ENCODE results near the gene GNG13.

The GNG13 gene

DNA sequence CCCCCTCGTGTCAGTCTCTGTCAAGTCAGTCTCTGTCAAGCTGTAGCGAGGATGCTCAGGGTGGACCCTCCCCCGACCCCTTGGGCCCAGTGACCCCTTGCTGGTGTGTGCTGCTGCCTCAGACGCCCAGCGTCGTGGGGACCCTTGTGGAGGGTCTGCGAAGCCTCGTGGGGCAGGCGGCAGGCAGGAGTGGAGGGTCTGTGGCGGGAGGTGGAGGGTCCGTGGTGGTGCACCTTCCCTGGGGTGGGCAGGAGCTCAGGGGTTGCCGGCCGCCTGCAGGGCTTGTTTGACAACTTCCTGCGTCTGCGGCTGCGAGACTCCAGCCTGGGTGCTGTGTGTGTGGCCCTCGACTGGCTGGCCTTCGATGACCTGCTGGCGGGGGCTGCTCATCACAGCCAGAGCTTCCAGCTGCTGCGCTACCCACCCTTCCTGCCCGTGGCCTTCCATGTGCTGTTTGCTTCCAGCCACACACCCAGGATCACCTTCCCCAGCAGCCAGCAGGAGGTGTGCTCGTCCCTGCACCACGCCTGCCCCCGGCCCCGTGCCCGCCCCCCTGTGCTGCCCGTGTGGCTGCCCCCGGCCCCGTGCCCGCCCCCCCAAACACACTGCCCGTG, 5.6 kb downstream of the GNG13 start:
- no peak for DNase-seq

DNA sequence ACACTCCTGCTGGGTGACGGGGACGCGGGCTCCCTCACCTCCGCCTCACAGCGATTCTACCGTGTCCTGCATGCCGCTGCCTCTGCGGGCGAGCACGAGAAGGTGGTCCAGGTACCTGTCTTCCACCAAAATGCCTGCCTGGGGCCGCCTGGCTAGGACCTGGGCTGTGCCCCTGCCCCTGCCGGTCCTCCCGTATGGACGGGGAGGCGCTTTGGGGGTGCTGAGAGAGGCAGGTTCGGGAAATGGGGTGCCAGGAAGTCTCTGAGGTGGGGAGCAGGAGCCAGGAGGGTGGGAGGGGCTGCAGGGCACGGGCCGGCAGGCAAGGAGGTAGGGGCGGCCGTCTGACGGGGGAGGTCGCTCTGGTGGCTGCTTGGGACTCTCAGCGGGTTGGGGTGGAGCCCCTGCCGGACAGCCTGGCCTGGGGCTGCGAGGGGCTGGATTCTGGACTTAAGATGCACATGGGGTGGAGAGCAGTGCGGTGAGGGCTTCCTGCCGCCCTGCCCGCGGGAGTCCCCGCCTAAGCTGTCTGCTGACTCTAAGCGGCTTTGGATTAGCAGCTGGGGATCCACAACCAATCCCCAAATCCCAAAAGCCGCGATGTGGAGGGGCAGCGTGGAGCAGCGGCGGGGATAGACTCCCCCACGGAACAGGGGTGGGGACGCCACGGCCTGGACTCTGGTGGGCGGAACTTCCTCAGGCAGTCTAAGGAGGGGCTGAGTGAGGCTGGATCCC, 6.3 kb downstream of the GNG13 start:
- DNase-seq: no peak

DNA sequence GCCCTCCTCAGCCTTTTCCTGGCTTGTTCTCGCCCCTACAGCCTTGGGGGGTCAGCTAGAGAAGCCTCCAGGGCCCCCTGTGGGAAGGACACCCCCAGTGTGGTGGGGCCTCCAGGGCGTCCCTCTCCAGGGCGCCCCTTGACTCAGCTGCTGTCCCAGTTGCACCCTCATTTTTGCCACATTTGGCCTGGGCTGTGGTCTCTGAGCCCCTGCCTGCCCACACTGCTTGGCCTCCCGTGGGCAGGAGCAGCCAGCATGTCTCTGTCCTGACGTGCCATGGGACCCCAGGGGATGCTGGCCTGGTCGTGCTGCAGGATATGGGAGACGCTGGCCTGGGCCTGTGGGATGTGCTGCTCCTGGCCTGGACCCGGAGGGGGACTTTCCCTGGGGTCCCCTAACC, 7.1 kb downstream of the GNG13 start:
- DNase-seq: no peak

DNA sequence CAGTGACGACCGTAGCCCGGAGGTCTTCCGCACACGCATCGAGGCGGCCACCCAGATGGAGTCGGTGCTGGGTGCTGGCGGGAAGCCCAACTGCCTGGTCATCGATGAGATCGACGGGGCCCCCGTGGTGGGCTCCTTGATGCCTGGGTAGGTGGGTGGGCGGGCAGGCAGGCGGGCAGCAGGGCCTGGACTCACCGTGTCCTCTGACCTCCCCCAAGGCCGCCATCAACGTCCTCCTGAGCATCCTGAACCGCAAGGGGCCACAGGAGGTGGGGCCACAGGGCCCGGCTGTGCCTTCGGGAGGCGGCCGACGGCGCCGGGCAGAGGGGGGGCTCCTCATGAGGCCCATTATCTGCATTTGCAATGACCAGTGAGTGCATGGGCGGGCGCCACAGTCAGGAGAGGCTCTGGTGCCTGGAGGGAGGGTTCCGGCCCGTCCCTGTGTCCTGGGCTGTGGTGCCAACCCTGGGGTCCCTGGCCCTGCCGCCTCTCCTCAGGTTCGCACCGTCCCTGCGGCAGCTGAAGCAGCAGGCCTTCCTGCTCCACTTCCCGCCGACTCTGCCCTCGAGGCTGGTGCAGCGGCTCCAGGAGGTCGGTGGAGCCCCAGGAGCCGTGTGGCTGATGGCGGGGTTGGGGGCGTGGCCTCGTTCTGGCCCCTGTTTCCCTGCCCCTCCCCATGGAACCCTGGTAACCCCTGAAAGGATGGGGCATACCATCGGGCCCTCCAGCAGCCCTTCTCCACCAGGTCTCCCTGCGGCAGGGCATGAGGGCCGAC, 8.1 kb downstream of the GNG13 start:
- DNase-seq: no peak

DNA sequence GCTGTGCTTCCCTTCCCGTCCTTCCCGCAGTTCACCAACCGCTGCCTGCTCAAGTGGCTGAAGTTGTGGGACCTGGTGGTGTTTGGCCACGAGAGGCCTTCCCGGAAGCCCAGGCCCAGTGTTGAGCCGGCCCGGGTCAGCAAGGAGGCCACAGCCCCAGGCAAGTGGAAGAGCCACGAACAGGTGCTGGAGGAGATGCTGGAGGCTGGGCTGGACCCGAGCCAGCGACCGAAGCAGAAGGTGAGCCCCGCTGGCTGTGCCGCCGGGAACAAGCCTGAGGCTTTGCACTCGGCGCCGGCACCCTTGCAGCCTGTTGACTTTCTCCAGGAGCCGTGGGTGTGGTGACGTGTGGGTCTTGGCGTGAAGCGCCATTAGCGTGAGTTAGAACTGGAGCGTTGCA, 9.4 kb downstream of the GNG13 start:
- no peak for DNase-seq

DNA sequence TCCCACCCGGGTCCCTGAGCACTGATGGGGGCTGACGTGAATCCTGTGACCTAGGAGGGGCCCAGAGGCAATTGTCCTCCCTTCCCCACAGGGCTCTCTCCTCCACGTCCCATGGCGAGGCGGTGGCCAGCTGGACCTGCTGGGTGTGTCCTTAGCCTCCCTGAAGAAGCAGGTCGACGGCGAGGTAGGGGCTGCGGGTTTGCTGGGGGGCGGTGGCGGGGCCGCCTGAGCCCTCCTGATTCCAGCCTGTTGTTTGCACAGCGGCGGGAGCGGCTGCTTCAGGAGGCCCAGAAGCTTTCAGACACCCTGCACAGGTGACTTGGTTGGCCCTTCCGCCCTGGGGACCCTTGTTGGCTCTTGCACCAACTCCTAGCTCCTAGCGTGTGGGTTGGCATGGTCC, 10.4 kb downstream of the GNG13 start:
- DNase-seq: no peak

DNA sequence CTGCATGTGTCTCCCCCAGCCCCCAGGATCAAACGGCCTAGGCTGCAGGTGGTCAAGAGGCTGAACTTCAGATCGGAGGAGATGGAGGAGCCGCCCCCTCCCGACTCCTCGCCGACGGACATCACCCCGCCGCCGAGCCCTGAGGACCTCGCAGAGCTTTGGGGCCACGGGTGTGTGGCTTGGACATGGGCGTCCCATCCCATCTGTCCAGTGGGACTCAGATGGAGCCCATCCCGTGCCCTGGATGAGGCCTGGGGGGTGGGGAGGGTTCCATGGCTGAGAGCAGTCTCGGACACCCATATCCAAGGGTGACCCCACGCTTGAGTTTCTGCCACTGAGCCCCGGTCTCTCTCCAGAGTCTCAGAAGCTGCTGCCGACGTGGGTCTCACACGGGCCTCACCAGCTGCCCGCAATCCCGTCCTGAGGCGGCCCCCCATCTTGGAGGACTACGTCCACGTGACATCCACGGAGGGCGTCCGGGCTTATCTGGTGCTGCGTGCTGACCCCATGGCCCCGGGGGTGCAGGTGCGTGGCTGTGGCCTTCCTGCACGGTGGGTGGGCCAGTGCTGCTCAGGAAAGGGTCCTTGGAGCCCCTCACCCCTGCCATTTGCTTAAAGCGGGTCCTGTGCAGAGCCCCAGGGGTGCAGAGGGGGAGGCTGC, 11.2 kb downstream of the GNG13 start:
- no peak for DNase-seq

DNA sequence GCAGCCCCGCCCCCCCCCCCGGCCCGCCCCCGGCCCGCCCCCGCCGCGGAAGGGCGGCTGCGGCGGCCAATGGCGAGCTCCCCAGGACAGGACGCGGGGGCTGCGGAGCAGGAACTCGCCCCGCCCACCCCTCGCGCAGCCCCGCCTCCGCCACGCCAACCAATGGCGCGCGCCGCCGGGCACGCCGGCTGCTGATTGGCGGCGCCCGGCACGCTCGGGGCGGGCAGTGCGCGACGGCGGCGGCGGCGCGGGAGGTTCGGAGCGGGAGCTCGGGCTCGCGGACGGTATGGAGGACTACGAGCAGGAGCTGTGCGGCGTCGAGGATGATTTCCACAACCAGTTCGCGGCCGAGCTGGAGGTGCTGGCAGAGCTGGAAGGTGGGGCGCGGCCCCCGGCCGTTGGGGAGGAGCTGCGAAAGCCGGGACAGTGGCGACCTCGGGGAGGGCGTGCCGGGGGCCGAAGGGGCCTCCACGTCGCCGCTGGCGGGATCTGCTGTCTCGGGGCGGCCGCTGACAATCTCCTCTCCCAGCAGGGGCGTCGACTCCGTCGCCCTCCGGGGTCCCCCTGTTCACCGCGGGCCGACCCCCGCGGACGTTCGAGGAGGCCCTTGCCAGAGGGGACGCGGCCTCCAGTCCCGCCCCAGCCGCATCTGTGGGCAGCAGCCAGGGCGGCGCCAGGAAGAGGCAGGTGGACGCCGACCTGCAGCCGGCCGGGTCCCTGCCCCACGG, 12.0 kb downstream of the GNG13 start, which contains the start of gene CHTF18:
CHTF18 (plus strand) TSS at position 222 of the 728 bp plus-strand sequence; CDS start at position 287, 65 bp downstream.
- DNase-seq: peak in 55 of 56 donors; percentile 33 to 93 (median 82)

DNA sequence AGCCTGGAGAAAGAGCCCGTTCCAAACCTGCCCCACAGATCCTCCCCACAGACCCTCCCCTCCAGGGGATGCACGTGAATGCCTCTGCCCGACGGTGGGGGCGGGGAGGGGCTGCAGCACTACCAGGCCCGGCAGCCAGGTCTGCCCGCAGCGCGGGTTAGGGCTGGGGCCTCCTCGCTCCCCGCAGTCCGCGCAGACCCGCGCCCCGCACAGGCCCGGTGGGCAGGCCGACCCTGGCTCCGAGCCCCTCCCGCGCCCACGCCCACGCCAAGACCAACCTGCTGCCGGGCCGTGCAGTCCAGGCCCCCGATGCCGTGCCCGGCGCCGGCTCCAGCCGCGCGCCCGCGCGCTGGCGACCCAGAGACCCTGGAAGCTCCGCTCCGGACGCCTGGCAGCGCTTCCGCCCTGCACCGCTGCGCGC, 12.5 kb downstream of the GNG13 start, which contains the start of gene RPUSD1:
RPUSD1 (minus strand) TSS at position 404 of the 421 bp plus-strand sequence. CDS start 644 bp downstream, outside the sequence.
- peak in 2 of 56 donors; percentile 36 to 51 for DNase-seq

DNA sequence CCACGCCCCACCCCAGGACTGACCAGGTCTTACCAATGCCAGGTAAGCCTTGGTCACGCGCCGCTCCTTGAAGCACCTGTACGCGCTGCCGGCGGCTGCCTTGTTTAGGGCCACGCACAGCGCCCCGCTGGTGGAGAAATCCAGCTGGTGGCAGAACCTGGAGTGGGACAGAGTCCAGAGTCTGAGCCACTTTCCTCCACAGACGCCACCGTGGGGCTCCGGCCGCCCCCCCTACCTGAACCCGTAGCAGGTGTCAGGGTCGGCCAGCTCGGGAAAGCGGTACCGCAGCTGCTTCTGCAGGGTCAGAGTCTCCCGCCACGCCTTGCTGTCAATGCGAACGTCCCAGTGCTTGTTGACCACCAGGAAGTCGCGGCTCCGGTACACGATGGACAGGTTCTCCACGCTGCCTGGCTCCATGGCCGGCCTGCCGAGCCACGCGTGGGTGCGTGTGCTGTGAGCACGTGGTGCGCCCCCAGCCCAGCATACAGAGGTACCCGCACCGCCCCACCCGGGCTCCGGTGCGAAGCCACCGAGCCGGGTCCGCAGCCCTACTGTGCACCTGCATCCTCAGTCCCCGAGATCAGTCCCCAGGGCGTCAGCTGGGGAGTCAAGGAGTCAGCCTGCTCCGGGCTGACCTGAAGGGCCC, 13.1 kb downstream of the GNG13 start:
- no peak for DNase-seq

DNA sequence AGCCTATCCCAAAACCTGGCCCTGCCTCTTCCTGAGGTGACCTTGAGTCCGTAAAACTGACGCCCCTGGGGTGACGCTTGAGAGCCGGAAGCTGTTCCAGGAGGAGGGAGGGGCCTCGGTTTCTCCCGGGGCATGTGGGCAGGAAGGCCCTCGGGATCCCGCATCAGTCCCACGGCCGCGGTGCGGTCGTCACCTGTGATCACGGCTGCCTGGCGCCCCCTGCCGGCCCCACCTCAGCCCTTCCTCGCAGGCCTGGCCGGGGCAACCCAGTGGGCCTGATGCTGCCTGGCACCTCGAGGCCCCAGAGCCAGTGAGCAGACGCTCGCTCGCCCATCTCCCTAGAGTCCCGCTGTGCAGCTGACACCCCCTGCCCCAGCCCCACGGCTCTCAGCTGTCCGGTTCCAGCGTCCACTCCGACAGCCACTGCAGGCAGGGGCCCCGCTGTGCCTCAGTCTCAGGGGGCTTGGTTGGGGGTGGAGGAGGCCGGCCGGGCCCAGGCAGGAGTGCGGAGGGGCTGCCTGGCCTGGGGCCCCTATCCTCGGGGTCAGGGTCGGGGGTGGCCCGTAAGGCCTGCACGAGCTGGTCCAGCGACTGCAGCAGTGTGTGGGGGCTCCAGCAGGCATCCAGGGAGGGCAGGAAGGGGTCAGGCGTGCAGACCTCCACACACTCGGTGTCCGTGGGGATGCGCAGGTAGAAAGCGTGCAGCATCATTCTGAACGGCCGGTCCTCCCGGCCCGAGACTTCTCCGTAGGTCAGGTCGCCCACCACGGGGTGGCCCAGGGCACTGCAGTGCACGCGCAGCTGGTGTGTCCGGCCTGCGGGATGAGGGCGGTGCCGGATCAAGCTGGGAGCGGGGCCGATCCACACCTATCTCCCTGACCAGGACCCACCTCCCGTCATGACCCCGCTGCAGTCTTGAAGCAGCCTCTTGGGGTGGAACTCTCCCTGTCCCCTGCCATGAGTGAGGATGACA, 14.7 kb downstream of the GNG13 start:
- DNase-seq: peak in 34 of 56 donors; percentile 1 to 72 (median 20)

DNA sequence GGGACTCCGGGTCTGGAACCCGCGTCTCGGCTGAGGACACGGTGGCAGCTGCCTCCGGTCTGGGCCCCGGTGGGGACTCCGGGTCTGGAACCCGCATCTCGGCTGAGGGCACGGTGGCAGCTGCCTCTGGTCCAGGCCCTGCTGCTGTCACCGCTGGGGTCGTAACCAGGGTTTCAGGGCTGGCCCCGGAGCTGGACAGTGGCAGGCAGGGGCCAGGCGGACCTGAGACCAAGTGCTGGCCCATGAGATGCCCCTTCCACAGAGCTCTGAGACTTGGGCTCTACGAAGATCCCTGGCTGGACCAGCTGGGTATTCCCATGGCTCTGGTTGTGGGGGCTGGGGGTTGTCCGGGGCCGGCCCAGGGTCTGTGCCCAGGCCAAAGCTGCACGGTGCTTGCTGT, 16.1 kb downstream of the GNG13 start:
- DNase-seq: no peak

DNA sequence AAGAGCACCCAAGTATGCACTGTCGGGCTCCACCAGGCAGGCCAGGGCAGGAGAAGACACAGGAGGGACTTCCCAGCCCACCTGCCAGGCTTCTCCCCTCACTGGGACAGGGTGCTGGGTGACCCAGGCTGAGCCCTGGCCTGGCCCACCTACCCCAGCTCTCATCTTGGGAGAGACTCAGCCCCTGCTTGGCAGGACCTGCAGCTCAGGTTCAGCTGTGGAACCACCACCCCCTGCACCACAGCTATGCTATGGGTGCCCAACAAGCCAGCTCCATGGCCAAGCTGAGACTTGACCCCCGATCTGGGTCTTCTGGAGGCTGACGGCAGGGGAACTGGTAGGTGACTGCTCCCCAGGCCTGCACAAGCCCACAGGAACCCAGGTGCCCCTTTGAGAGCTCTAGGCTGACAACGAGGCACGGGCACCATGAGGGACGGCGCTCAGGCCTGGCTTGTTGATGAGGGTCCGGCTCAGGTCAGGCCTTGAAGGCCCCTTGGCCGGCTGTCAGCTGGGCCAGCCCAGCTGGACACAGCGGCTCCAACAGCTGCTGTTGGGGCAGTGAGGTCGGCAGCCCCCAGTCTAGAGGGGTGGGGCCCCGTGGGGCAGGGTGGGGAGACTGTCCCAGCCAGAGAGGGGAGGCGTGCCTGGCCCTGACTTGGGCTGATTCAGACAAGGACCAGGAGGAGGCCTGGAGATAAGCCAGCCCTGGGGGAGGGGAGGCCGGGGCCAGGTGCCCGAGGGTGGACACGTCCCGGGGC, 17.0 kb downstream of the GNG13 start:
- no peak for DNase-seq

DNA sequence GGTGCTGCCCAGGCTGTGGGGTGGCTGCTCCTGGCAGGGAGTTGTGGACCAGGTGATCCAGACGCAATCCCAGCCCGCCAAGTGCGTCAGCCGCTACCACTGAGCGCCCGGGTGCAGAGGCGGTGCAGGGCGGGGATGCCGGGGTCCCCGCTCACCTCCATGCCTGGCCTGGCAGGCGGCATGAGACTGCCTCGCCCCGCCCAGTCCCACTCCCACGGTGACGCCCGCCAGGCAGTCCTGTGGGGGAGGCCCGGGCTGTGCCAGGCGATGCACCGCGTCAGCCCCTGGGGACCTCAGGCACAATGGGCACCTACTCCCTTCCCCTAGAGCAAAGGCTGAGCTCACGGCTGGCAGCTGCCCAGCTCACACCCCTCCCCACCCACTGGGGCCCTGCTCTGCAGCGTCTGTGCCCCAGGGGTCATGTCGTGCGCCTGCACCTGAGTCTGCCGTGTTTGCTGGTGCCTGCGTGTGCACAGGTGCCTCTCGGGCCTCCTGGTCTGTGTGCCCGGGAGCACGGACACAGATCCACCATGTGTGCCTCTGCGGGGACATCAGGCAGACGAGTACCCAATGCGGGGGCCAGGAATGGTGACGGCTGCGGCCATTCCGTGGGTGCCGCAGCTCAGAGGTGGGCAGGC, 17.6 kb downstream of the GNG13 start:
- DNase-seq: peak in 2 of 56 donors; percentile 35 to 70

DNA sequence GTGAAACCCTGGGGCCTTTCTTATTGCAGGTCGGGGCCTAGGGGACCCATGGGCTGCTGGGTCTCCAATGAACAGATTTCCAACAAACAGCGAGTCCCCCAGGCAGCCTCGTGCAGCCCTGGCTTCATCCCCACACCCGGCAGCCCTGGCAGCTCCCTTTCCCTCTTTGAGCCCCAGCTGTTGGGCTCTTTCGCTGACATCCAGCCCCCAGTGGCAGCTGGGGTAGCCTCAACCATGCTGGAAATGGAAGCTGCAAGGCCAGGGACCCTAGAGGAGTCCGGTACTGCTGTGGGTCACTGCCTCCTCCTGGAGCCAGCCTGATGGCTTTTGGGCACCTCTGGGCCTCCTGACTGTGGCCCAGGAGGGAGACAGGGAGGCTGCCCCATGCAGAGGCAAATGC, 18.3 kb downstream of the GNG13 start:
- DNase-seq: no peak

DNA sequence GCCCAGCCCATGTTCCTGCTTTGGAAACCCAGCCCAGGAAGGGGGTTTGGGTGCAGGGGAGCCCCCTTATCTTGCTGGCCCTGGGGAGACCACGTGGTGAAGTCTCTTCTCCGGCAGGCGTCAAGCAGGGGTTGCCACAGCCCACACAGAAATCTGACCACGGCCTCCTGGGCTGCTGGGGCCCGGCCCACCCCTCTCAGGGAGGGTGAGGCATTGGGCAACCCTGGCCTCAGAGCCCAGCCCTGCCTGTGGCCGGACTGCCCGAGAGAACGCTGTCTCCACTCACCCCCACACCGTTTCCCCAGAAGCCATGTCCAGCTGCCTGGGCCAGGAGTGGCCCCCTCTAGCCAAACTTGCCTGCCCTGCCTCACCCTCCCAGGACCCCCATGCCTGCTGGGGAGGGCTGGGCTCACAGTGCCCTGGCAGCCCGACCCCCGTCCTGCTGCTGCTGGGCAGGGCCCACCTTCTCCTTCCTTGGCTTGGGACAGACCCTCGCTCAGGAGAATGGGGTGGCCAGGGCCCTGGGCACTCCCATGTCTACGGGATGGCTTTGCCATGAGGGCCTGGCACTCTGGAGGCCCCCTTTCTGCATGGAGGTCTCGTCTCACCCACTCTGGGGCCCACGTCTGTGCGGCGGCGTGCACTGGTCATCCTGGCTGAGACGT, 19.1 kb downstream of the GNG13 start:
- DNase-seq: no peak

DNA sequence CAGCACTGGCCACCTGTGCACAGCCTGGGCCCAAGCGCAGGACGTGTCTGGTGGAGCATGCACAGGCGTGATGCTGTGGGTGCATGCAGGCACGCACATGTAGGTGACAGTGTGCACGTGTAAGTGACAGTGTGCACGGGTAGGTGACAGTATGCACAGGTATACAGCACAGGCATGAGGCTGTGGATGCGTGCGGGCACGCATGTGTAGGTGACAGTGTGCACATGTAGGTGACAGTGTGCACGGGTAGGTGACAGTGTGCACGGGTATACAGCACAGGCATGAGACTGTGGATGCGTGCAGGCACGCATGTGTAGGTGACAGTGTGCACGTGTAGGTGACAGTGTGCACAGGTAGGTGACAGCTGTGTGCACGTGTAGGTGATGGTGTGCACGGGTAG, 20.2 kb downstream of the GNG13 start:
- DNase-seq: no peak

All from amygdala (tissue), 56 donors.